SK-N-SH treated with all-trans-retinoic acid at 6 μM for 48 hours (cell line): Measurements from ENCODE around the gene ACADVL.

ENCODE experiments used
- ARNTL ChIP-seq: fragments of 450-650 bp; formaldehyde crosslinking; IDR thresholded peaks from 2 replicates; pipeline ENCODE4 v1.5.0; 2020; ENCODE audit warnings: low read depth, mild to moderate bottlenecking, moderate library complexity, borderline replicate concordance
- CREB5 ChIP-seq: fragments of 250-450 bp; sonication (Bioruptor Pico); IDR thresholded peaks from 2 replicates; pipeline ENCODE4 v1.5.1; 2020; ENCODE audit warnings: low read depth, mild to moderate bottlenecking, moderate library complexity
- CSDC2 ChIP-seq: fragments of 250-450 bp; sonication (Bioruptor Pico); IDR thresholded peaks from 2 replicates; pipeline ENCODE4 v1.5.0; 2020; ENCODE audit warnings: mild to moderate bottlenecking, moderate library complexity
- CSRNP3 ChIP-seq: fragments of 250-450 bp; sonication (Bioruptor Pico); IDR thresholded peaks from 2 replicates; pipeline ENCODE4 v1.5.1; 2021; ENCODE audit warnings: mild to moderate bottlenecking, moderate library complexity
- ISL1 ChIP-seq: fragments of 250-450 bp; sonication (Bioruptor Pico); IDR thresholded peaks from 2 replicates; pipeline ENCODE4 v2.1.2; 2022; ENCODE audit warnings: mild to moderate bottlenecking, moderate library complexity
- PATZ1 ChIP-seq: fragments of 250-450 bp; sonication (Bioruptor Pico); IDR thresholded peaks from 2 replicates; pipeline ENCODE4 v1.8.0; 2020; ENCODE audit warnings: mild to moderate bottlenecking, moderate library complexity, borderline replicate concordance
- POU6F1 ChIP-seq: fragments of 250-450 bp; sonication (Bioruptor Pico); IDR thresholded peaks from 2 replicates; pipeline ENCODE4 v1.8.0; 2021; ENCODE audit warnings: low read depth, mild to moderate bottlenecking, moderate library complexity, borderline replicate concordance
- TCF4 ChIP-seq: fragments of 250-450 bp; sonication (Bioruptor Pico); IDR thresholded peaks from 2 replicates; pipeline ENCODE4 v1.8.0; 2021; ENCODE audit warnings: mild to moderate bottlenecking, moderate library complexity, borderline replicate concordance
- TOX ChIP-seq: fragments of 250-450 bp; sonication (Bioruptor Pico); IDR thresholded peaks from 2 replicates; pipeline ENCODE4 v1.8.0; 2021; ENCODE audit warnings: mild to moderate bottlenecking, moderate library complexity, borderline replicate concordance
- TSHZ2 ChIP-seq: fragments of 250-450 bp; sonication (Bioruptor Pico); IDR thresholded peaks from 2 replicates; pipeline ENCODE4 v1.5.0; 2020; ENCODE audit warnings: mild to moderate bottlenecking, moderate library complexity
- ZC3H10 ChIP-seq: fragments of 250-450 bp; sonication (Bioruptor Pico); IDR thresholded peaks from 2 replicates; pipeline ENCODE4 v1.5.1; 2021; ENCODE audit warnings: mild to moderate bottlenecking, moderate library complexity
- ZFP3 ChIP-seq: fragments of 250-450 bp; sonication (Bioruptor Pico); IDR thresholded peaks from 2 replicates; pipeline ENCODE4 v1.5.0; 2020; ENCODE audit warnings: mild to moderate bottlenecking, moderate library complexity
- ZFP30 ChIP-seq: fragments of 450-650 bp; formaldehyde crosslinking; IDR thresholded peaks from 2 replicates; pipeline ENCODE4 v1.5.0; 2022; ENCODE audit warnings: mild to moderate bottlenecking, moderate library complexity

- TF ChIP-seq ZC3H10 (CRISPR knock-in tag) (no peak), ARNTL (CRISPR knock-in tag) (no peak), PATZ1 (CRISPR knock-in tag) (no peak), ZFP30 (CRISPR knock-in tag) (no peak), CREB5 (CRISPR knock-in tag) (no peak), TSHZ2 (no peak), TCF4 (CRISPR knock-in tag) (no peak), CSDC2 (CRISPR knock-in tag) (no peak), POU6F1 (CRISPR knock-in tag) (no peak), ZFP3 (CRISPR knock-in tag) (no peak), TOX (no peak), CSRNP3 (no peak), ISL1 (CRISPR knock-in tag) (no peak)
Observed at GRCh38 chr17:7203391-7203790, 16.3 kb upstream of the ACADVL start.
